Measurements from ENCODE around the gene SCAF11.

Gene SCAF11

GRCh38 chr12:45974171-45974719 is 16.1 kb downstream of the SCAF11 start:
- Histone ChIP-seq H2AFZ (ENCODE audit: low read depth, low read length, severe bottlenecking) (no peak overlapping the region), H3K9me2 (replicated peaks; ENCODE audit: insufficient read depth, low read length) (no peaks in the 10 kb centered on the region), H3K36me3 (ENCODE audit: low read length) (peaks cover 12% of the 10 kb centered on the region; the same call in 1 of the 2 replicates), H4K20me1 (ENCODE audit: low read depth, low read length) (peaks cover 45% of the 10 kb centered on the region; the same call in 1 of the 2 replicates), H3K4me3 (ENCODE audit: insufficient read depth, low read length, poor library complexity, severe bottlenecking) (no peak overlapping the region), H3K27me3 (ENCODE audit: low read length) (no peaks in the 10 kb centered on the region), H3K79me2 (ENCODE audit: insufficient read depth, low read length) (peaks cover 98% of the 10 kb centered on the region), H3K4me2 (ENCODE audit: low read depth, low read length, poor library complexity, severe bottlenecking) (no peak overlapping the region), H3K27ac (ENCODE audit: low read depth, low read length) (no peak overlapping the region), H3K9ac (ENCODE audit: low read length) (no peak overlapping the region), H3F3A (ENCODE audit: insufficient read depth) (peaks cover 3% of the 10 kb centered on the region; the same call in 1 of the 2 replicates), H3K9me3 (ENCODE audit: insufficient read depth, low read length) (no peaks in the 10 kb centered on the region)
- TF ChIP-seq EZH2phosphoT487 (conservative IDR thresholded peaks at IDR 0.05; ENCODE audit: low read length) (no peak), CTCF (IDR thresholded peaks at IDR 0.05; ENCODE audit: insufficient read depth, low read length, poor library complexity, severe bottlenecking) (no peak)

GRCh38 chr12:45973526-45973925 is 16.8 kb downstream of the SCAF11 start:
- no peak overlapping the region for H3K4me2 ChIP-seq (ENCODE audit: low read depth, low read length, poor library complexity, severe bottlenecking)
- H3K9me2 ChIP-seq (replicated peaks; ENCODE audit: insufficient read depth, low read length) = no peaks in the 10 kb centered on the region
- peaks cover 12% of the 10 kb centered on the region; the same call in 1 of the 2 replicates for H3K36me3 ChIP-seq (ENCODE audit: low read length)
- no peaks in the 10 kb centered on the region for H3K27me3 ChIP-seq (ENCODE audit: low read length)
- H3K9me3 ChIP-seq (ENCODE audit: insufficient read depth, low read length) = no peaks in the 10 kb centered on the region
- TF ChIP-seq EZH2phosphoT487 (conservative IDR thresholded peaks at IDR 0.05; ENCODE audit: low read length) (no peak), CTCF (IDR thresholded peaks at IDR 0.05; ENCODE audit: insufficient read depth, low read length, poor library complexity, severe bottlenecking) (no peak)
- H4K20me1 ChIP-seq (ENCODE audit: low read depth, low read length) = peaks cover 40% of the 10 kb centered on the region; the same call in 1 of the 2 replicates
- H2AFZ ChIP-seq (ENCODE audit: low read depth, low read length, severe bottlenecking) = no peak overlapping the region
- H3K4me3 ChIP-seq (ENCODE audit: insufficient read depth, low read length, poor library complexity, severe bottlenecking) = no peak overlapping the region
- peaks cover 98% of the 10 kb centered on the region for H3K79me2 ChIP-seq (ENCODE audit: insufficient read depth, low read length)
- peaks cover 3% of the 10 kb centered on the region; the same call in 1 of the 2 replicates for H3F3A ChIP-seq (ENCODE audit: insufficient read depth)
- no peak overlapping the region for H3K27ac ChIP-seq (ENCODE audit: low read depth, low read length)
- H3K9ac ChIP-seq (ENCODE audit: low read length) = no peak overlapping the region

GRCh38 chr12:45970391-45970790 is 20.0 kb downstream of the SCAF11 start:
- Histone ChIP-seq H3K9me3 (ENCODE audit: insufficient read depth, low read length) (no peaks in the 10 kb centered on the region), H3K9me2 (replicated peaks; ENCODE audit: insufficient read depth, low read length) (no peaks in the 10 kb centered on the region), H3K36me3 (ENCODE audit: low read length) (peaks cover 19% of the 10 kb centered on the region), H3K79me2 (ENCODE audit: insufficient read depth, low read length) (peaks cover 98% of the 10 kb centered on the region), H3F3A (ENCODE audit: insufficient read depth) (no peaks in the 10 kb centered on the region), H3K9ac (ENCODE audit: low read length) (no peak overlapping the region), H3K4me2 (ENCODE audit: low read depth, low read length, poor library complexity, severe bottlenecking) (no peak overlapping the region), H4K20me1 (ENCODE audit: low read depth, low read length) (peaks cover 18% of the 10 kb centered on the region; the same call in 1 of the 2 replicates), H3K4me3 (ENCODE audit: insufficient read depth, low read length, poor library complexity, severe bottlenecking) (no peak overlapping the region), H3K27ac (ENCODE audit: low read depth, low read length) (no peak overlapping the region), H3K27me3 (ENCODE audit: low read length) (no peaks in the 10 kb centered on the region), H2AFZ (ENCODE audit: low read depth, low read length, severe bottlenecking) (no peak overlapping the region)
- TF ChIP-seq EZH2phosphoT487 (conservative IDR thresholded peaks at IDR 0.05; ENCODE audit: low read length) = no peak
- TF ChIP-seq CTCF (IDR thresholded peaks at IDR 0.05; ENCODE audit: insufficient read depth, low read length, poor library complexity, severe bottlenecking) = no peak

All from SU-DHL-6 (cell line).